ENCODE measurements around the gene FCRL3. TPM values are rescaled to one million over a fixed set of nuclear protein-coding genes. Genes with fewer than 3 reads are reported as not detected.

The FCRL3 gene
- total and polyA plus RNA-seq, 2 experiments from 2014 or later, result not detected

- no peak for DNase-seq (ENCODE audit: low read depth in 1 of 2, low spot score in 1 of 2)
- TF ChIP-seq CTCF (IDR thresholded peaks at IDR 0.05; ENCODE audit: low read depth, low read length), result no peak
These were observed 15.2 kb upstream of the FCRL3 start for GRCh38 chr1:157715736-157716135.

GRCh38 chr1:157711802-157712201 is 11.2 kb upstream of the FCRL3 start:
- DNase-seq (ENCODE audit: low read depth in 1 of 2, low spot score in 1 of 2), result no peak
- H3K27ac ChIP-seq, result no peak overlapping the region
- H3K9me3 ChIP-seq (ENCODE audit: low read depth), result no peaks in the 10 kb centered on the region
- H3K4me1 ChIP-seq (ENCODE audit: low read depth), result no peaks in the 10 kb centered on the region
- H3K4me3 ChIP-seq, result no peak overlapping the region
- H3K27me3 ChIP-seq, result no peaks in the 10 kb centered on the region
- no peaks in the 10 kb centered on the region for H3K36me3 ChIP-seq
- TF ChIP-seq CTCF (IDR thresholded peaks at IDR 0.05; ENCODE audit: low read depth, low read length), result no peak

More at GRCh38 chr1:157715736-157716135, 15.2 kb upstream of the FCRL3 start:
- H3K36me3 ChIP-seq, result no peaks in the 10 kb centered on the region
- H3K4me3 ChIP-seq, result no peak overlapping the region
- no peak overlapping the region for H3K27ac ChIP-seq
- H3K9me3 ChIP-seq (ENCODE audit: low read depth), result no peaks in the 10 kb centered on the region
- H3K4me1 ChIP-seq (ENCODE audit: low read depth), result no peaks in the 10 kb centered on the region
- no peaks in the 10 kb centered on the region for H3K27me3 ChIP-seq

DNA sequence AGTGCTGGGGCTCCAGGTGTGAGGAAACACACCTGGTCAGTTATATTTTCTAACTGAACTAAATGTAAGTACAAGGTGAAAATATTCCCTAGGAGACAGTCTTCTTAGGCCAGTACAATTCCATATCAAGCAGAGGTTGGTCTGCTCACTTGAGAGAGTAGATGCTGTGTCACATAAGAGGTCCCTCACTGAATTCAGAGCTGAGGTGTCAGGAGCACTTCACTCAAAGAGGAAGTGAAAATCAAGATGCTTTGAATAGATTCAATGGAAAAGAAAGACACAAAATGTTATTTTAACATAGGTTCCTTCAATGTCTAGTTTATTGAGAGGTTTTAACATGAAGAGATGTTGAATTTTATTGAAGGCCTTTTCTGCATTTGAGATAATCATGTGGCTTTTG is 4.3 kb upstream of the FCRL3 start:
- H3K4me3 ChIP-seq, result no peak overlapping the region
- H3K4me1 ChIP-seq (ENCODE audit: low read depth), result no peaks in the 10 kb centered on the region
- no peaks in the 10 kb centered on the region for H3K36me3 ChIP-seq
- DNase-seq (ENCODE audit: low read depth in 1 of 2, low spot score in 1 of 2), result no peak
- H3K27ac ChIP-seq, result no peak overlapping the region
- H3K27me3 ChIP-seq, result no peaks in the 10 kb centered on the region
- TF ChIP-seq CTCF (IDR thresholded peaks at IDR 0.05; ENCODE audit: low read depth, low read length), result no peak
- no peaks in the 10 kb centered on the region for H3K9me3 ChIP-seq (ENCODE audit: low read depth)

DNA sequence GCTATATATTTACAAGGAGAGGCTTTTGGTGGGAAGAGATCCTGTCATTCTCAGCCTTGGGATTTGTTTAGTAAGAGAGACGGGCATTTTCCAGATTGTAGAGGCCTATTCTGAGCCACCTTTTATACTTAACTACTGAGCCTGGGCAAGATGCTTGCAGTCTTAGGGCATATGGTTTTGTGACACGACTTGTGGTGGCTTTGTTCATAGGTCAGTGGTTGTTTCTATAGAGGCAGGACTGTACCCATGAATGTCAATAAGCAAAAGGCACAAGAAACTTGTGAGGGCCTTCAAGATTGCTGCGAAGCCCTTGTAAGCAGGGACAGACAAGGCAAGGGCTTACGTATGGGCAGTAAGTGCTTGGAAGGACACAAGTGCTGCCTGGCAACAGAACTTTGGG is 3.4 kb upstream of the FCRL3 start:
- Histone ChIP-seq H3K27me3 (no peaks in the 10 kb centered on the region), H3K36me3 (no peaks in the 10 kb centered on the region), H3K27ac (no peak overlapping the region), H3K4me1 (ENCODE audit: low read depth) (no peaks in the 10 kb centered on the region), H3K9me3 (ENCODE audit: low read depth) (no peaks in the 10 kb centered on the region), H3K4me3 (no peak overlapping the region)
- no peak for DNase-seq (ENCODE audit: low read depth in 1 of 2, low spot score in 1 of 2)
- TF ChIP-seq CTCF (IDR thresholded peaks at IDR 0.05; ENCODE audit: low read depth, low read length), result no peak

GRCh38 chr1:157702308-157702825 is 1.8 kb upstream of the FCRL3 start:
- Histone ChIP-seq H3K9me3 (ENCODE audit: low read depth) (no peaks in the 10 kb centered on the region), H3K36me3 (no peaks in the 10 kb centered on the region), H3K27ac (no peak overlapping the region), H3K4me3 (no peak overlapping the region), H3K27me3 (no peaks in the 10 kb centered on the region), H3K4me1 (ENCODE audit: low read depth) (no peaks in the 10 kb centered on the region)
- no peak for DNase-seq (ENCODE audit: low read depth in 1 of 2, low spot score in 1 of 2)
- TF ChIP-seq CTCF (IDR thresholded peaks at IDR 0.05; ENCODE audit: low read depth, low read length), result no peak

DNA sequence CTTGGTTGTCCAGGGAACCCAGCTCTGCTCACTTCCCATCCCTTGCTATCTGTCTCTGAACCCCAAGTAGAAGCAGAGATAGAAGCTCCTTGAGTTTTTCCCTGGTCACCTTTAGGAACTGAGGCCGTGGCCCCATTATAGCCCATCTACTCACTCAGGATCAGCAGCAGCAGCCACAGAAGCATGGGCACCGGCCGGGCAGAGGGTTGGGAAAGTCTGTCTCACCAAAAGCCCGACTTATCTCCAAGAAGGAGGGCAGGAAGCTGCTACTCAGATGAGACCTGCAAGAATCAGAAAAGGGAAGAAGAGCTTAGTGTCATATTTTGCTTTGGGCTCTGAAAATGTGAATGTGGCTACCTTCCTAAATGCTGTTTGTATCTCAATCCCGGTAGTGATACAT is 264 bp downstream of the FCRL3 start:
- H3K27me3 ChIP-seq, result no peaks in the 10 kb centered on the region
- no peak for DNase-seq (ENCODE audit: low read depth in 1 of 2, low spot score in 1 of 2)
- no peak overlapping the region for H3K4me3 ChIP-seq
- no peak for TF ChIP-seq CTCF (IDR thresholded peaks at IDR 0.05; ENCODE audit: low read depth, low read length)
- H3K27ac ChIP-seq, result no peak overlapping the region
- no peaks in the 10 kb centered on the region for H3K4me1 ChIP-seq (ENCODE audit: low read depth)
- no peaks in the 10 kb centered on the region for H3K9me3 ChIP-seq (ENCODE audit: low read depth)
- H3K36me3 ChIP-seq, result no peaks in the 10 kb centered on the region
